Measurements from ENCODE around the gene ZYX. TPM values are rescaled to one million over a fixed set of nuclear protein-coding genes. Genes with fewer than 3 reads are reported as not detected.
"Not testable (repeated sequence)": the region's sequence is repeated elsewhere in the genome, so short reads cannot be mapped to it uniquely, and the experiment has no call there.

Gene ZYX
- polyA plus RNA-seq, 1 experiment, result 32.6 TPM

- Histone ChIP-seq H3K27ac (ENCODE audit: low read depth, low read length) (no peak overlapping the region), H3K4me3 (ENCODE audit: low read depth, low read length) (no peak overlapping the region), H3K27me3 (ENCODE audit: control insufficient read depth, insufficient read depth, low read length) (no peaks in the 10 kb centered on the region), H3K9me3 (ENCODE audit: control insufficient read depth, insufficient read depth, low read length) (no peaks in the 10 kb centered on the region)
- no peak for DNase-seq (ENCODE audit: low read depth, low spot score)
- ChIA-PET POLR2A (no interaction called here), CTCF (interaction anchor here (0.6 to 5.3 kb wide), 35 partner anchors 10 to 416 kb away, joined by 3 to 132 read pairs (median 5); partner anchors contain the start of genes EPHA1 and GSTK1)
- TF ChIP-seq CTCF (IDR thresholded peaks at IDR 0.05; ENCODE audit: low read depth, low read length), result peak; percentile 82
These were observed 35.5 kb downstream of the ZYX start for GRCh38 chr7:143416565-143417149.

- Histone ChIP-seq H3K4me3 (ENCODE audit: low read depth, low read length) (no peak overlapping the region), H3K27me3 (ENCODE audit: control insufficient read depth, insufficient read depth, low read length) (no peaks in the 10 kb centered on the region), H3K9me3 (ENCODE audit: control insufficient read depth, insufficient read depth, low read length) (no peaks in the 10 kb centered on the region), H3K27ac (ENCODE audit: low read depth, low read length) (no peak overlapping the region)
- no peak for TF ChIP-seq CTCF (IDR thresholded peaks at IDR 0.05; ENCODE audit: low read depth, low read length)
- DNase-seq (ENCODE audit: low read depth, low spot score), result no peak
- CTCF ChIA-PET, result interaction anchor here (0.7 to 5.3 kb wide), 20 partner anchors 9 to 202 kb away, joined by 3 to 132 read pairs (median 6); partner anchors contain the start of gene EPHA1
- POLR2A ChIA-PET, result no interaction called here
These were observed 36.7 kb downstream of the ZYX start for GRCh38 chr7:143417734-143418383.

GRCh38 chr7:143418681-143419458, 37.7 kb downstream of the ZYX start:
- Histone ChIP-seq H3K27ac (ENCODE audit: low read depth, low read length) (no peak overlapping the region), H3K9me3 (ENCODE audit: control insufficient read depth, insufficient read depth, low read length) (no peaks in the 10 kb centered on the region), H3K4me3 (ENCODE audit: low read depth, low read length) (no peak overlapping the region), H3K27me3 (ENCODE audit: control insufficient read depth, insufficient read depth, low read length) (no peaks in the 10 kb centered on the region)
- no peak for DNase-seq (ENCODE audit: low read depth, low spot score)
- CTCF ChIA-PET, result interaction anchor here (0.9 to 5.3 kb wide), 3 partner anchors 176 to 203 kb away, joined by 3 to 132 read pairs (median 4); no protein-coding TSS in a partner anchor
- no peak for TF ChIP-seq CTCF (IDR thresholded peaks at IDR 0.05; ENCODE audit: low read depth, low read length)
- POLR2A ChIA-PET, result no interaction called here

- no peak overlapping the region for H3K27ac ChIP-seq (ENCODE audit: low read depth, low read length)
- CTCF ChIA-PET, result interaction anchor here (1.6 kb wide), 1 partner anchor 179 kb away, joined by 6 read pairs; no protein-coding TSS in a partner anchor
These were observed 38.7 kb downstream of the ZYX start for GRCh38 chr7:143419880-143420279.

GRCh38 chr7:143420624-143421023, 39.5 kb downstream of the ZYX start:
- H3K27ac ChIP-seq (ENCODE audit: low read depth, low read length); H3K4me3 ChIP-seq (ENCODE audit: low read depth, low read length); H3K9me3 ChIP-seq (ENCODE audit: control insufficient read depth, insufficient read depth, low read length); DNase-seq (ENCODE audit: low read depth, low spot score); H3K27me3 ChIP-seq (ENCODE audit: control insufficient read depth, insufficient read depth, low read length); POLR2A ChIA-PET: not testable (repeated sequence)
- CTCF ChIA-PET, result interaction anchor here (1.6 kb wide), 1 partner anchor 180 kb away, joined by 6 read pairs; no protein-coding TSS in a partner anchor

More at GRCh38 chr7:143419880-143420279, 38.7 kb downstream of the ZYX start:
- Histone ChIP-seq H3K27me3 (ENCODE audit: control insufficient read depth, insufficient read depth, low read length) (no peaks in the 10 kb centered on the region), H3K9me3 (ENCODE audit: control insufficient read depth, insufficient read depth, low read length) (no peaks in the 10 kb centered on the region; the same call in 1 of the 2 replicates), H3K4me3 (ENCODE audit: low read depth, low read length) (no peak overlapping the region)
- no peak for TF ChIP-seq CTCF (IDR thresholded peaks at IDR 0.05; ENCODE audit: low read depth, low read length)
- POLR2A ChIA-PET, result no interaction called here
- DNase-seq (ENCODE audit: low read depth, low spot score), result no peak
